NCI-H2107 treated with DMSO at 0.1 percent for 48 hours (cell line): ENCODE results near the gene HS3ST5.
A peak's percentile ranks its signal among the peaks of the same experiment; 100 is the strongest.
"Not testable (repeated sequence)": the region's sequence is repeated elsewhere in the genome, so short reads cannot be mapped to it uniquely, and the experiment has no call there.

Experiments
- DNase-seq: peaks from one replicate; lab custom pipeline; 2025; ENCODE audit not compliant: unreplicated experiment; lab: John Stamatoyannopoulos, UW

HS3ST5 gene

GRCh38 chr6:114339706-114340105 is 3.1 kb downstream of the HS3ST5 start:
- DNase-seq: no peak

- DNase-seq: no peak
These were observed 8.6 kb downstream of the HS3ST5 start for GRCh38 chr6:114334237-114334636.

- DNase-seq: no peak
These were observed 15.7 kb downstream of the HS3ST5 start for GRCh38 chr6:114327074-114327473.

- DNase-seq: no peak
These were observed 19.0 kb downstream of the HS3ST5 start for GRCh38 chr6:114323784-114324183.

- DNase-seq: no peak
These were observed 23.1 kb downstream of the HS3ST5 start for GRCh38 chr6:114319749-114320148.

GRCh38 chr6:114315831-114316595 is 26.8 kb downstream of the HS3ST5 start:
- no peak for DNase-seq

GRCh38 chr6:114313816-114314215 is 29.0 kb downstream of the HS3ST5 start:
- DNase-seq: not testable (repeated sequence)

GRCh38 chr6:114312931-114313330 is 29.9 kb downstream of the HS3ST5 start:
- no peak for DNase-seq

- no peak for DNase-seq
These were observed 32.8 kb downstream of the HS3ST5 start for GRCh38 chr6:114310053-114310452.

- DNase-seq: peak; percentile 17
These were observed 38.4 kb downstream of the HS3ST5 start for GRCh38 chr6:114304304-114304887.

GRCh38 chr6:114301596-114302219 is 41.1 kb downstream of the HS3ST5 start:
- DNase-seq: no peak

GRCh38 chr6:114297135-114297534 is 45.7 kb downstream of the HS3ST5 start:
- DNase-seq: no peak

- DNase-seq: no peak
These were observed 50.4 kb downstream of the HS3ST5 start for GRCh38 chr6:114292431-114292830.

GRCh38 chr6:114291428-114291827 is 51.4 kb downstream of the HS3ST5 start:
- no peak for DNase-seq

- no peak for DNase-seq
These were observed 52.0 kb downstream of the HS3ST5 start for GRCh38 chr6:114290864-114291263.

- DNase-seq: no peak
These were observed 53.9 kb downstream of the HS3ST5 start for GRCh38 chr6:114288701-114289495.

- DNase-seq: no peak
These were observed 55.4 kb downstream of the HS3ST5 start for GRCh38 chr6:114287461-114287860.

GRCh38 chr6:114286211-114286610 is 56.6 kb downstream of the HS3ST5 start:
- no peak for DNase-seq

- no peak for DNase-seq
These were observed 58.5 kb downstream of the HS3ST5 start for GRCh38 chr6:114284281-114284680.

GRCh38 chr6:114282292-114282691 is 60.5 kb downstream of the HS3ST5 start:
- DNase-seq: no peak

- DNase-seq: no peak
These were observed 61.3 kb downstream of the HS3ST5 start for GRCh38 chr6:114281496-114281895.
